K562 (cell line): Measurements from ENCODE around the gene CARD18.

Experiments
- BCLAF1 ChIP-seq, 2 experiments: fragments of 450-650 bp in 1 of 2; IDR thresholded peaks; 2 replicates each; pipeline ENCODE4 v1.6.1; 2011 to 2017; ENCODE audit warnings: low read depth in 2 of 2, antibody characterized with exemption in 1 of 2, borderline replicate concordance in 1 of 2, low read length in 1 of 2, mild to moderate bottlenecking in 1 of 2, mixed read lengths in 1 of 2; ENCODE audit not compliant: control insufficient read depth in 1 of 2
- ELK1 ChIP-seq: sonication (generic); formaldehyde crosslinking; IDR thresholded peaks from 2 replicates; pipeline ENCODE4 v1.8.1; 2022; ENCODE audit warnings: missing genetic modification reagents
- FOXA1 ChIP-seq: fragments of 450-650 bp; IDR thresholded peaks from 2 replicates; pipeline ENCODE4 v1.6.1; 2016; ENCODE audit warnings: mild to moderate bottlenecking, borderline replicate concordance
- GABPA ChIP-seq: fragments of 200-800 bp; sonication (Bioruptor generic); conservative IDR thresholded peaks from 2 replicates; pipeline ENCODE4 v1.6.1; 2016; ENCODE audit warnings: low read depth, missing genetic modification characterization, missing compliant biosample characterization
- GTF2B ChIP-seq: IDR thresholded peaks from 2 replicates; pipeline ENCODE4 v1.6.1; 2011; ENCODE audit not compliant: insufficient read length; ENCODE audit errors: extremely low read depth
- POLR2A ChIP-seq: fragments of 450-650 bp; conservative IDR thresholded peaks from 2 replicates; pipeline ENCODE4 v1.6.1; 2016
- POU5F1 ChIP-seq: fragments of 150-350 bp; IDR thresholded peaks from 2 replicates; pipeline ENCODE4 v1.6.1; 2014; ENCODE audit warnings: borderline replicate concordance, low read length, low read depth, mild to moderate bottlenecking; ENCODE audit not compliant: partially characterized antibody
- REST ChIP-seq, 2 experiments: fragments of 450-650 bp; formaldehyde crosslinking in 1 of 2; IDR thresholded peaks; 2 replicates each; pipeline versions ENCODE4 v1.4.0 to v1.6.1; 2014 to 2020; ENCODE audit warnings: mild to moderate bottlenecking in 2 of 2, borderline replicate concordance in 1 of 2, low read depth in 1 of 2
- TBP ChIP-seq: optimal IDR thresholded peaks from 2 replicates; pipeline ENCODE3; 2011; ENCODE audit warnings: low read depth, low read length, improper control_type of control experiment

GRCh38 chr11:105148241-105148640, 8.7 kb upstream of the CARD18 start:
- TF ChIP-seq TBP (no peak), POLR2A (no peak), GTF2B (no peak), FOXA1 (no peak), REST (IDR thresholded peaks at IDR 0.05; ENCODE audit: borderline replicate concordance) (no peak), REST (CRISPR knock-in tag; IDR thresholded peaks at IDR 0.05; ENCODE audit: low read depth) (no peak), BCLAF1 (IDR thresholded peaks at IDR 0.05; ENCODE audit: borderline replicate concordance in 1 of 2, control insufficient read depth in 1 of 2, low read depth in 2 of 2, low read length in 1 of 2) (no peak), GABPA (no peak), POU5F1 (no peak), ELK1 (no peak)
